Endodermal cell (in vitro differentiated cells): ENCODE data around the gene MRPL36. TPM values are rescaled to one million over a fixed set of nuclear protein-coding genes. Genes with fewer than 3 reads are reported as not detected.

Experiments
- DNase-seq: peaks from one replicate; pipeline ENCODE4 v3.0.0-alpha.2; 2017
- H3K27ac ChIP-seq: 2 replicates; pipeline ENCODE4 v1.5.1; 2013; ENCODE audit warnings: mild to moderate bottlenecking, low read depth, low read length, moderate library complexity
- H3K27me3 ChIP-seq: 2 replicates; pipeline ENCODE4 v1.6.1; 2013; ENCODE audit warnings: mild to moderate bottlenecking, low read length, moderate library complexity; ENCODE audit not compliant: insufficient read depth, control insufficient read depth, poor library complexity, severe bottlenecking
- H3K36me3 ChIP-seq: 2 replicates; pipeline ENCODE4 v1.7.0; 2013; ENCODE audit warnings: mild to moderate bottlenecking, low read length, moderate library complexity; ENCODE audit not compliant: control insufficient read depth, insufficient read depth
- H3K4me1 ChIP-seq: one replicate; pipeline ENCODE4 v1.7.0; 2013; ENCODE audit warnings: low read length; ENCODE audit not compliant: control insufficient read depth, insufficient read depth
- H3K4me3 ChIP-seq: 2 replicates; pipeline ENCODE4 v1.5.1; 2013; ENCODE audit warnings: mild to moderate bottlenecking, low read length, moderate library complexity
- H3K9ac ChIP-seq: 2 replicates; pipeline ENCODE4 v1.6.1; 2013; ENCODE audit warnings: mild to moderate bottlenecking, low read length, moderate library complexity; ENCODE audit not compliant: poor library complexity, severe bottlenecking; ENCODE audit errors: extremely low read depth
- H3K9me3 ChIP-seq: 2 replicates; pipeline ENCODE4 v1.6.1; 2013; ENCODE audit warnings: mild to moderate bottlenecking, low read length, moderate library complexity; ENCODE audit not compliant: control insufficient read depth
- H3K27ac Mint-ChIP-seq: 2 replicates; pipeline ENCODE4 v1.8.0; 2020; ENCODE audit warnings: mixed read lengths
- H3K27me3 Mint-ChIP-seq: 2 replicates; pipeline ENCODE4 v1.8.0; 2021; ENCODE audit warnings: mild to moderate bottlenecking, mixed read lengths; ENCODE audit not compliant: insufficient read depth
- H3K36me3 Mint-ChIP-seq: 2 replicates; pipeline ENCODE4 v1.8.0; 2020; ENCODE audit warnings: low read depth, mixed read lengths
- H3K4me1 Mint-ChIP-seq: 2 replicates; pipeline ENCODE4 v1.8.0; 2020; ENCODE audit warnings: mixed read lengths
- H3K4me3 Mint-ChIP-seq: 2 replicates; pipeline ENCODE4 v1.8.0; 2020; ENCODE audit warnings: mild to moderate bottlenecking, moderate library complexity, mixed read lengths
- H3K9me3 Mint-ChIP-seq: 2 replicates; pipeline ENCODE4 v1.8.0; 2020; ENCODE audit warnings: mild to moderate bottlenecking, mixed read lengths
- WGBS, 2 experiments: methylation state at CpG; one replicate each; pipeline versions ENCODE4 v1.1.5 to v1.1.7; 2013; ENCODE audit warnings: missing lambda C conversion rate in 2 of 2, mixed read lengths in 1 of 2; ENCODE audit not compliant: insufficient coverage in 1 of 2, insufficient read length in 1 of 2; 5-methylcytosine and 5-hydroxymethylcytosine counted together
- total RNA-seq, 2 donors: library from RNA; stranded (reverse); fragmentation: NEBNext Ultra II Directional in 1 of 2; extraction: Animal tissue kit (Norgen Biotek cat#: 25700) in 1 of 2; gene quantifications; 2 replicates in 1 of 2; 3 replicates in 1 of 2; pipeline ENCODE4 v1.2.1, GENCODE V29; 2021
- TF ChIP-seq, protein P1 (sequence below): fragments of 200-600 bp; sonication (generic); conservative IDR thresholded peaks from 2 replicates; pipeline ENCODE4 v1.5.0; 2021; ENCODE audit warnings: antibody characterized with exemption, mild to moderate bottlenecking

Gene MRPL36
- total RNA-seq, 2 donors from 2014 or later: 44.0 to 49.7 TPM

DNA sequence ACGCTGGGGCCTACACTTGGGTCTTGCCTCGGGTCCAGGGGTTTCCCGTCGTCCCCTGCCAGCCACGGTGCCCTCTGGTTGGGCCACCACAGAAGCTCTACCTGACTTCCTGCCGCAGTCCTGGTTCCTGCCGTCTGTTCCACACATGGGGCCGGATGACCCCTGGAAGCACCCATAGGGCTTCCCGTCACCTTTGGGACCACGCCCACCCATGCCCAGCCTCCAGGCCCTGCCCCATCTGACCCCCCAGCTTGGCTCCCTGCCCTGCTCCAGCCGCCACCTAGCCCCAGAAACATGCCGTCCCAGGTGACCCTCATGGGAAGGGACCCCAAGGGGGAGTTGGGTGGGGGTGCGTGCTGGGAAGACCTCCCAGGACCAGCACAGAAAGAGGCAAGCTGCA lies 13.7 kb downstream of the MRPL36 start:
- no peak overlapping the region for H3K4me3 ChIP-seq
- no peaks in the 10 kb centered on the region for H3K27me3 ChIP-seq
- H3K9me3 ChIP-seq: no peaks in the 10 kb centered on the region
- H3K27ac ChIP-seq: no peak overlapping the region
- 94 to 100% methylated on average over 3 to 13 of the region's 13 CpGs for WGBS, 2 experiments
- Mint-ChIP-seq H3K27me3 (no peaks in the 10 kb centered on the region), H3K9me3 (no peaks in the 10 kb centered on the region), H3K4me3 (no peak overlapping the region), H3K4me1 (peaks cover 2% of the 10 kb centered on the region), H3K27ac (no peak overlapping the region), H3K36me3 (no peaks in the 10 kb centered on the region)
- no peak for DNase-seq
- H3K9ac ChIP-seq: no peak overlapping the region
- H3K36me3 ChIP-seq: no peaks in the 10 kb centered on the region
- no peaks in the 10 kb centered on the region for H3K4me1 ChIP-seq
- TF ChIP-seq, protein P1, sequence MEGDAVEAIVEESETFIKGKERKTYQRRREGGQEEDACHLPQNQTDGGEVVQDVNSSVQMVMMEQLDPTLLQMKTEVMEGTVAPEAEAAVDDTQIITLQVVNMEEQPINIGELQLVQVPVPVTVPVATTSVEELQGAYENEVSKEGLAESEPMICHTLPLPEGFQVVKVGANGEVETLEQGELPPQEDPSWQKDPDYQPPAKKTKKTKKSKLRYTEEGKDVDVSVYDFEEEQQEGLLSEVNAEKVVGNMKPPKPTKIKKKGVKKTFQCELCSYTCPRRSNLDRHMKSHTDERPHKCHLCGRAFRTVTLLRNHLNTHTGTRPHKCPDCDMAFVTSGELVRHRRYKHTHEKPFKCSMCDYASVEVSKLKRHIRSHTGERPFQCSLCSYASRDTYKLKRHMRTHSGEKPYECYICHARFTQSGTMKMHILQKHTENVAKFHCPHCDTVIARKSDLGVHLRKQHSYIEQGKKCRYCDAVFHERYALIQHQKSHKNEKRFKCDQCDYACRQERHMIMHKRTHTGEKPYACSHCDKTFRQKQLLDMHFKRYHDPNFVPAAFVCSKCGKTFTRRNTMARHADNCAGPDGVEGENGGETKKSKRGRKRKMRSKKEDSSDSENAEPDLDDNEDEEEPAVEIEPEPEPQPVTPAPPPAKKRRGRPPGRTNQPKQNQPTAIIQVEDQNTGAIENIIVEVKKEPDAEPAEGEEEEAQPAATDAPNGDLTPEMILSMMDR: no peak

DNA sequence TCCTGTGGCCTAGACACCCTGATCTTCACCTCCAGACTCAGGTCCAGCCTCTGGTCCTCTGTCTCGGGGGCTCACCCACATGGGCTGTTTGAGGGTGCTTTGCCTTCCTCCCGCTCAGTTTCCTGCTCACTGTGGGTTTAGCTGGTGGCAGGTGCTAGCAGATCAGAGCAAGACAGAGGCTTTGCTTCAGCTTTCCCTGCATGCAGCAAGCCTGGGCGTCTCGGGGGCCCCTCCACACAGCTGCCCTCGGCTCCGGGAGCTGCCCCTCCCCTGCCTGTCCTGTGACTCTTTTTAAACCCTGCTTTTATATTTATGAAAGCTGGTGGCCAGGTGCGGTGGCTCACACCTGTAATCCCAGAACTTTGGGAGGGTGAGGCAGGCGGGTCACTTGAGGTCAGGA lies 14.6 kb downstream of the MRPL36 start:
- Histone ChIP-seq H3K9ac (no peak overlapping the region), H3K9me3 (no peaks in the 10 kb centered on the region), H3K27me3 (no peaks in the 10 kb centered on the region), H3K27ac (no peak overlapping the region), H3K4me1 (no peaks in the 10 kb centered on the region), H3K4me3 (no peak overlapping the region), H3K36me3 (no peaks in the 10 kb centered on the region)
- Mint-ChIP-seq H3K36me3 (no peaks in the 10 kb centered on the region), H3K27ac (no peak overlapping the region), H3K27me3 (no peaks in the 10 kb centered on the region), H3K9me3 (no peaks in the 10 kb centered on the region), H3K4me1 (no peaks in the 10 kb centered on the region), H3K4me3 (no peak overlapping the region)
- 92 to 96% methylated on average over 5 to 8 of the region's 8 CpGs for WGBS, 2 experiments
- no peak for DNase-seq
- TF ChIP-seq, protein P1: no peak

DNA sequence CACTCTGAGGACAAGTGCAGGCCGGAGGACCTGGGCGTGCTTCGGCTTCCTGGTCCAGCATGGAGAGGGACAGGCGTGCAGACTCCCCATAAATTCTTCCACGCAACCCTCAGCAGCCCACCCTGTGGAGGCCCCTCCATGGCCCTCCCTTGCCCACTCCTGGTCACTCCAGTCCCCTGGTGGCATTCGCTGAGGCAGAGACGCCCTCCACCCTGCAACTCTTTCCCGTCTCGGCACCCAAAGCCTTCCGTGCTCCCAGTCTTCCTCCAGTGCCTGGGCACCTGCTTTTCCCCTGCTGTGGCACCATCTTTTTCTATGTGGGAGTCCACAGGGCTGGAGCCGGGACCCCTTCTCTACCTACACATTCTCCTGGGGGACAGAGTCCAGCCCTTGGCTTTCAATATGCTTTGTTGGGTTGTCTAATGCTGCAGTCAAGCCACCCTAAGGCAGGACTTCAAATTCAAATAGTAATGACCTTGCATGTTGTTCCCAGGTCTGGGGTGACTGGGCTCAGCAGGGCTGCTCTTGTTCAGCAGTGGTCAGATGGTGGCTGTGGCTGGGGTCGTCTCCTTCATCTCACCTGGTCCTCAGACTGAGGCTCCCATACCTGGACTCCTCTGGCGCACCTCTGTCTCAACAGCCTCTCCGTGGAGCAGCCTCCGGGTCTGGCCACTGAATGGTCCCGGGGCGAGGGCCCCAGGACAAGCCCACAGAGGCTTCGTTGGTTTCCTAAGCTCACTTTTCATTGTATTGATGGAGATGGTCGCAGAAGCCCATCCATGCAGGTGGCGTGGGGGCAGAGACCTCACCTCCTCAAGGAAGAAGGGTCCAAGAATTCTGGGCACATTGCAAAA lies 15.2 kb downstream of the MRPL36 start:
- no peak for DNase-seq
- no peak overlapping the region for H3K27ac ChIP-seq
- Mint-ChIP-seq H3K36me3 (no peaks in the 10 kb centered on the region), H3K4me1 (no peaks in the 10 kb centered on the region), H3K27me3 (no peaks in the 10 kb centered on the region), H3K27ac (no peak overlapping the region), H3K4me3 (no peak overlapping the region), H3K9me3 (no peaks in the 10 kb centered on the region)
- 85 to 86% methylated on average over 13 to 20 of the region's 20 CpGs for WGBS, 2 experiments
- no peaks in the 10 kb centered on the region for H3K36me3 ChIP-seq
- no peaks in the 10 kb centered on the region for H3K27me3 ChIP-seq
- no peaks in the 10 kb centered on the region for H3K4me1 ChIP-seq
- H3K4me3 ChIP-seq: no peak overlapping the region
- no peaks in the 10 kb centered on the region for H3K9me3 ChIP-seq
- no peak overlapping the region for H3K9ac ChIP-seq
- TF ChIP-seq, protein P1: no peak
